HG03432 (cell line): ENCODE data around the gene HTR3D.
A peak's percentile ranks its signal among the peaks of the same experiment; 100 is the strongest.
"Not testable (repeated sequence)": the region's sequence is repeated elsewhere in the genome, so short reads cannot be mapped to it uniquely, and the experiment has no call there.

Experiments
- ATAC-seq: cut with Tn5 transposase; IDR thresholded peaks from one replicate; pipeline ENCODE4 v1.9.1; 2021; ENCODE audit warnings: mild to moderate bottlenecking, moderate library complexity; ENCODE audit not compliant: unreplicated experiment

HTR3D gene, protein sequence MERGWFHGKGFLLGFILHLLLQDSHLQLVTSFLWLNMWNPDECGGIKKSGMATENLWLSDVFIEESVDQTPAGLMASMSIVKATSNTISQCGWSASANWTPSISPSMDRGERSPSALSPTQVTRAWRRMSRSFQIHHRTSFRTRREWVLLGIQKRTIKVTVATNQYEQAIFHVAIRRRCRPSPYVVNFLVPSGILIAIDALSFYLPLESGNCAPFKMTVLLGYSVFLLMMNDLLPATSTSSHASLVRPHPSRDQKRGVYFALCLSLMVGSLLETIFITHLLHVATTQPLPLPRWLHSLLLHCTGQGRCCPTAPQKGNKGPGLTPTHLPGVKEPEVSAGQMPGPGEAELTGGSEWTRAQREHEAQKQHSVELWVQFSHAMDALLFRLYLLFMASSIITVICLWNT

DNA sequence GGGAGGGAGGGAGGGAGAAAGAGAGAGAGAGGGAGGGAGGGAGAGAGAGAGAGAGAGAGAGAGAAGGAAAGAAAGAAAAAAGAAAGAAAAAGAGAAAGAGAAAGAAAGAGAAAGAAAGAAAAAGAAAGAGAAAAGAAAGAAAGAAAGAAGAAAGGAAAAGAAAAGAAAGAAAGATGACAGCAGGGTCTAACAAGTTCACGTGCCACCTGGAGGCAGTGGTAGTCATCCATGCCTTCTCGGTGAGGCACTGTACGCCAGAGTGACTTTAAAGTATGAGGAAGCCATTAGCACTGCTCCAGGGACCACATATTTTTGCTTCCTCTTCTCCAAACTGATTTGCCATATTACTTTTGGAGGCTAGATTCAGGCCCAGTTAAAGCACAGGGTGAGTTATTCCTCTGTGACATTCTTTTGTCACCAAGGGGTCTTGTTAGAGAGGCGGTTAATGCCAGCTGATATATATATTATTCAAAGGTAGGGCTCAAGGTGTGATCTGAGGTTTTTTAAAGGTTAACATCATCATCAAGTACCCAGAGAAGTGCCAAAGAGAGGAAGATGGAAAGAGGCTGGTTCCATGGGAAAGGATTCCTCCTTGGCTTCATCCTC is at the start of gene HTR3D:
HTR3D (plus strand) TSS at position 556 of the 606 bp plus-strand sequence; CDS start at position 556, 0 bp downstream.
- ATAC-seq: no peak

DNA sequence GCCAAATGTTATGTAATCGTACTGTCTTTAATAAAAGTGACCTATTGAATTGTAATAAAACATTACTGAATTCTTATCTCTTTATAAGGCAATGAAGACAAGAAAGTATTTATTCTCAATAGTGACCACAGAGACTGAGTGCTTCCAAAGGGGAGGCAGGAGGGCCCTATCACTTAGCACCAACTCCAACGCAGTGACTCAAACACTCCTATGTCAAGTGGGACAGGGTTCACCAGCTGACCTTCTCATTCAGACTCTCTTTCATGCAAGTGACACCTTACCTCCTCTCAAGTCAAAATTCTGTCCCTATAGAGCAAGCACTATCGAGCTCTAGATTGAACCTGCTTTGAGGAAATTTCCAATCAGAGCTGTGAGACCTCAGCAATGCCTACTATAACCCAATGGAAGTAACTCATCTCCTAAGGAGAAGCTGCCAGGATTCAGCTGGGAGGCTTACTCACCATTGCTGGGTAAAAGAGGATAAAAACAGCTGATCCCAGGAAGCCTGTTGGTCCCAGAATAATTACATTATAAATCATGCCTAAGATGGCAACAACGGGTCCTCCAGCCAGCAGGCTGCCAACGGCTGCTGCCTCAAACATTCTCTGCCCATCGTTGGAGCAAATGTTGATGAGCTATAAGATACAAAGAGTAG is 49.4 kb upstream of the HTR3D start:
- no peak for ATAC-seq

DNA sequence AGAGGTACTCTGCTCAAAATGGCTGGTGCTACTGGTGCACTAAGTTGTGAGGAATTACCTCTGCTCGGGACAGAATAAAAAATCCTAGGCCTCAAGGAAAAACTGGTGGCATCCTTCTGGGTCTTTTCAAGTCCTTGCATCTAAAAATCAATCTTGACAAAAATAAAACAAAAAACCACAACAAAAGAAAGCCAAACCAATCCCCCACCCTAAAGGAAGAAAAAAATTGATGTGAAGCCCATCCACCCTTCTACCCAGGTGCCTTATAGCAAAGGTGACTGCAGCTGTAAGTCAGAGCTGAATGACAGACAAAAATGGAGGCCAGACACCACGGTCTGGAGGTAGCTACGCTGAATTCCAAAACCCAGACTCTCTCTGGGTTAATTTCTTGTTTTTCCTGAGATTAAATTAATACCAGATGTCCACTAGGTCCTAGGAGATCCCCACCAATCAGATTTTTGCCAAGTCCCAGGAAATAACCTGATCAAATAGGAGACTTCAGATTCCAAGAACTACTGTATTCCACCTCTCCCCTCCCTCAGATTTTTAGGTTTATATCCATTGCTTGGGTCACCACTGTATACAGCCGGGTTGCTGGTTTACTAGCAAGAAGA is 47.3 kb upstream of the HTR3D start:
- ATAC-seq: no peak

DNA sequence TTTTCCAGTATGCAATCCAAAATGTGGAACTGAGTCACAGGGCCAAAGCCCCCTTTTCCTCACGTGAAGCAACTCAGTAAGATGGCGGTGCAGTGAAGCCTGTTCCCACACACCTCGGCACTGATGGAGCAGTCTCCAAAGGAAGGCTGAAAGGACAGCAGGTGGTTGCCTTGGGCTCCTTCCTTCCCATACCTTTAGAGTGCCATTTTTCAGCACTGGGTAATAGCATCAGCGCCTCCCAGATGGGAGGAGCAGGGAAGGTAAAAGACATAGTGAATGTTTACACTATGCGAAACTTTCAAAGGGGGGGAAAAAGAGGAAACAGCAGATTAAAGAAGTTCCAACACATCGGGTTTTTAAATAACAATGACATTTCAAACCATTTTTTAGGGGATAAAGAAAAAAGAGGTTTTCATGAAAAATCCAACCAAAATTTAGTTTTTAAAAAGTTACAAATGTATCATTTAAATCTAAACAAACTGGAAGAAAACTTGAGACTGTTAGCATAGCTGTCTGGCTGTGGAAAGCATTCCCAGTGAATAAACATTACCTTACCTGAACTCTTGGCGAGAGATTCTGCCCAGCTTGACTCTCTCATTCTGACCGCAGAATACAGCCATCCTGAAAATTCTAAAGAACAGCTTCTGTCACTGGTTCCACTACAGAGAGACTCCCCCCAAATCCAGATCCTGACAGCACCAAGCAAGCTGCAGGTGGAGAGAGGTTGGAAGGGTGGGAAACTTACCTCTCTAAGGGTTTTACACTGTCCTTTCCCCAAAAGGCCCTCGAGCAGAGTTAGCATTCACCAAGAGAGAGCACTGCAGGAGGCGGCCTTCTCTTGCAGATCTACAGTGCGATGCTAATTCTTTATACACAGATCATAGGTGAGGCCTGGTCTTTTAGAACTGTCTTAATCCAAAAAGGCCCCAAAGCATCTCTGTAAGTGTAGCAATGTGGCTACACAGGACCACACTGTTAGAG is 46.5 kb upstream of the HTR3D start:
- ATAC-seq: no peak

DNA sequence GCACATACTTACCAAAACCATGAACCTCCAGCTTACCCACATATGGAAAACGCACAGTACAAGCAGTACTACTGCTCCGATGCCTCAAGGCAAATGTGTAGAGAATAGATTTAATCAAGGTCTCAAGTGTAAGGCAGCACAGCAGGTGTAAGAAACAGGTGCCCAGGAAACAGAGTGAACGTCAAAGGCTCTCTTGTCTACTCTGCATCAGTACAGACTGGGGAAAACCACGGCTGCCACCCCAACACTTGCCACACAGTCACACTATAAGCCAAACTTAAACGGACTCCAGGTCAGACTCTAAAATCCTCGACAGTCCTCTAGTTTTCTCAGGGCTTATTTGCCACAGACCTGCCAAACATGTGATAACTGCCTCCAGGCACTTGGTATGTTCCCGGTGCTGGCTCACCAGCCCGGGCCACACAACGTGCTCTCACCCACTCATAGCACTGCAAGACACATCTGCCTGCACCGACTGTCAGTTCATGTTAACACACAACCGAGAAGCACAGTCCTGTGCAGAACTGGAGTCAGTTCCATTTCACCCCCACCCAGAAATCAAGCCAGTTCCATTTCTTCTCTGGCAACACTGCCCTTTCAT is 44.4 kb upstream of the HTR3D start:
- no peak for ATAC-seq

GRCh38 chr3:183988216-183988790 is 43.2 kb upstream of the HTR3D start:
- ATAC-seq: no peak

DNA sequence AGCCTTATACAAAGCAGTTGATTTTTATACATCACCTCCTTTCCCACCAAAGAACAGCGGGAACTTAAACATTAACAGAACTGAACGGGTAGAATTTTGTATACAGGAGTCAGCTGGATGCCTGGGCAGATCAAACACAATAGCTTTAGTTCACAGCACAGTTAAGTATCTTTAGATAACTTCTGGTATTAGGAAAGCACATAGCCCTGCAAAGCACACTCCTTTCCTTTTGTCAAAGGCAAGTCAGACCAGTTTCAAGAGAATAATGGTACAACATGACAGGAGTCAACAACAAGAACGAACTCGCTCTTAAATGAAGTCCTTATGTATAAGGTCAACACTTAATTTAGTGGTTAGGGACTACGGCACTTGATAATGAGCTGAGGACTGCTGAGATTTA is 40.1 kb upstream of the HTR3D start:
- no peak for ATAC-seq

DNA sequence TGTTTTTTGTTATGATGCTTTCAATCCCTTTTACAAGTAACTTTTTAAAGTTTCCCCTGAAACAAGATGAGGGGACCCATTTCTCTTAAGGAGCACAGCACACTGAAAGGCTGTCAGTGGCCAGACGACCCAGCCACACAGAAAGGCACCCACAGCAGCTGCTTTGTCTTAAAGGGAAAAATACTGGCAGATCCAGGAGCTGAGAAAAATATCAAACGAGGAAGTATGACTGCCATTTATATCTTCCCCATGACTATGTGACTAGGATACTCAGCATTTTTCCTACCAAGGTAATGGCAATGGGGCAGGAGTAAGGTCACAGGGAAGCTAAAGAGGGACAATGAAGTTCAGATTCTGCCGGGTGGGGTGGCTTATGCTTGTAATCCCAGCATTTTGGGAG is 29.8 kb upstream of the HTR3D start:
- ATAC-seq: no peak

DNA sequence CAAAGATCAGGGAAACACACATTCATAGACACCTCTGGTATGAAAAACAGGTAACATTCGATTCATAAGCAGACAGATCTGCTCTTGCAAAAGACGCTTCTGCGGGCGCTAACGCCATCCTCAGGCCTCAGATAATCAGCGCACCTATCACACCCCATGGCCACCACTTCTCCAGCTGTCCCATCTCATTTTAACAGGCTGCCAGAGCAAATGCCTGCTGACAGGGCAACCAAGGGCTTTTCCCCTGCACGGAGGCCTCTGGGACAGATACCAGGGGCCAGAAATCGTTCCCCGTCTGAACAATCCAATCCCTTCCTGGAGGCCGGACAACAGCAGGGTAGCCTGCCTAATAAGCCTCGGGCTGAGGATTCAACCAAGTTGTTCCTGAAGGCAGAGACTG is 29.1 kb upstream of the HTR3D start:
- no peak for ATAC-seq

DNA sequence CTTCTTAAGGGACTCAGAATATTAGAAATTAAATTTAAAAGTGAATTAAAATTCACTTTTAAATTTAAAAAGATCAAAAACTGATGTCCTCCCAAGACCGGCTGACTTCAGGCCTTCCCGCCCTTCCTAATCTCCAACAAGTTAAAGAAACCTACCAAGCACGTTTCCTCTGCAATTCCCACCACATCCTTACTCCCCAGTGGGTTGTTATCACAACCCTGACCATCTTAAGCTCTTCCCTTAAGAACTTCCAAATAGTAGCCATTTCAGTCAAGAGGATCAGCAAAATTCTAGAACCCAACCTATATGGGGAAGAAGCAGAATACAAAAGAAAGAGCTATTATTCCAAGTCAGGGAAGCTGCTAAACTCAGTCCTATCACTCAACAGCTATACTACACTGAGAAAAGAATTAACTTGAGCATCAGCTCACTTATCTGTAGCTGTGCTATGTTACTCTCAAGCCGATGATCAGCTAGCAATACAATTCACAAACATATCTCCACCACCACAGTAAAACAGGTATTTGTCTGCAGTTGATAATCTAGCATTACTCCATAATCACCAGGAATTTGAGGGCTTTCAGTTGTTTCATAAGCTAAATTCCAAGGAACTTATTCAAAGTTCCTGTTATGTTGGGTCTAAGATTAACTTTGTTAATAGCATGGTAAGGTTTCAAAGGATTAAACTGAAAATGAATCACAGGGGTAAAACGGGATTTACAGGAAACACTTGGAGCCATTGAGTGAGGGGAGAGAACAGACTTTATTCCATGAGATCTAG is 28.2 kb upstream of the HTR3D start:
- no peak for ATAC-seq

GRCh38 chr3:184004476-184004875 is 27.1 kb upstream of the HTR3D start:
- no peak for ATAC-seq

GRCh38 chr3:184005941-184006507 is 25.5 kb upstream of the HTR3D start:
- peak; percentile 87 for ATAC-seq

DNA sequence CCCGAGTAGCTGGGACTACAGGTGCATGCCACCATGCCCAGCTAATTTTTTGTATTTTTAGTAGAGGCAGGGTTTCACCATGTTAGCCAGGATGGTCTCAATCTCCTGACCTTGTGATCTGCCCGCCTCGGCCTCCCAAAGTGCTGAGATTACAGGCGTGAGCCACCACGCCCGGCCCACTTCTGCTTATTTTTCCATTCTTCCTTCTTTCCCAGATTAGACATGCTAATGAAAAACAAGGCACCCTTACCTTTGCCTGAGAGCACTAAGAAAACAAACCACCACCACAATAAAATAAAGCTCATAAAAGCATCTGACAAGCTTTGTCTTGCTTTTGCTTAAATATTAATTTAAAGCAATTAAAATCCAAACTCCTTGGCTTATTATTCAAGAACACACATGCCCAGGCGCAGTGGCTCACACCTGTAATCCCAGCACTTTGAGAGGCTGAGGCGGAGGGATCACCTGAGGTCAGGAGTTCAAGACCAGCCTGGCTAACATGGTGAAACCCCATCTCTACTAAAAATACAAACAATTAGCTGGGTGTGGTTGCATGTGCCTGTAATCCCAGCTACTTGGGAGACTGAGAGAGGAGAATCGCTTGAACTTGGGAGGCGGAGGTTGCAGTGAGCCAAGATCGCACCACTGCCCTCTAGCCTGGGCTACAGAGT is 24.3 kb upstream of the HTR3D start:
- not testable (repeated sequence) for ATAC-seq

- no peak for ATAC-seq
Measured at GRCh38 chr3:184008161-184008560, 23.4 kb upstream of the HTR3D start.

DNA sequence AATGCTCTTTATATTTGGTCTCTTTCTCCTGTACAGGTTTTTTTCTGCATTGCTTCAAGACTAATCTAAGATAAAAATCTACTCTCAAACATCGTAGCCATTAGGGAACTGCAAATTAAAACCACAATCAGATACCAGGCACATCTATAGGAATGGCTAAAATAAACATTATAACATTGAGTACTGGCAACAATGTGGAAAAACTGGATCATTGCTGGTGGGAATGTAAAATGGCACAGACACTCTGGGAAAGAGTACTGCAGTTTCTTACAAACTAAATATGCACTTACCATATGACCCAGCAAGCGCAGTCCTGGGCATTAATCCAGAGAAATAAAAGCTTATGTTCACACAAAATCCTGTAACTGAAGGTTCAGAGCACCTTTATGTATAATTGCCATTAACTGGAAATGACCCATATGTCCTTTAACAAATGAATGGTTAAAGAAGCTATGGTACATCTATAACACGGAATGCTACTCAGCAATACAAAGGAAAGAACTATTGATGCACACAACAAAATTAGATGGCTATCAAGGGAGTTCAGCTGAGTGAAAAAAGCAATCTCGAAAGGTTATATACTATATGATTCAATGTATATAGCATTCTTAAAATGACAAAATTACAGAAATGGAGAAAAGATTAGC is 20.2 kb upstream of the HTR3D start:
- no peak for ATAC-seq

DNA sequence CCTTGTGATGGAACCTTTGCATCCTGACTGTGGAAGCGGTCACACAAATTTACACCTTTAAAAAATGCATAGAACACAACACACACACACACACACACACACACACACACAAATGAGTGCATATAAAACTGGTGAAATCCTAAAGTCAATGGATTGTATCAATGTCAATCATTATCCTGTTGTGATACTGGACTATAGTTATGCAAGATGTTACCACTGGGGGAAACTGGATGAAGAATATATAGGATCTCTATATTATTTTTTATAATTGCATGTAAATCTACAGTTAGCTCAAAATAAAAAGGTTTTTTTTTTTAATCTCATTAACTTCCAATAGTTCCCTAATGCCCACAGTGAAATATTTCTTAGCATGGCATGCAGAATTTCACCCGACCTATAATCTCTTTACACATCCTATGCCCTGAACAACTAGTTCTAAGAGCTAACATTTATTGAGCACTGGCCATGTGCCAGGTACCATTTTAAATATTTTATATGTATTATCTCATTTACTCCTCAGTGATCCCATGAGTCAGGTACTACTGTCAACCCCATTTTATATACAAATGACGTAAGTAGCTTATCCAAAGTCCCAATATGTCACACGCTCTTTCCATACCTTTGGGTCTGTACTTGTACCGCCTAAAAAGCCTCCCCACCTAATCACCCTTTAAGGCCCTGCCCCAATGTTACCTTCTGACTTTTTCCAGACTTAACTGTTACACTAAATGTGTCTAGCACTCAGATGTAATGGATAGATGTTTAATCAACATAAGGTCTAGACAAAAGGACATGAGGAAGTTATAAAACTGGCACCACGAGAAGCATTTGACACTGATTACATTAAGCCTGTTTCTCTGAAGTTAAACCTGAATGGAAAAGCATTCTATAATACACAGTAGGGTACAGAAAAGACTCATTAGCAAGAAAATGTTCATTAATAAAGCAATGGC is 19.3 kb upstream of the HTR3D start:
- ATAC-seq: no peak
